ENCODE results near the gene AQP10. TPM values are rescaled to one million over a fixed set of nuclear protein-coding genes. Genes with fewer than 3 reads are reported as not detected.
A peak's percentile ranks its signal among the peaks of the same experiment; 100 is the strongest.

The AQP10 gene
- total and polyA plus RNA-seq, 4 experiments from 2014 or later = not detected

DNA sequence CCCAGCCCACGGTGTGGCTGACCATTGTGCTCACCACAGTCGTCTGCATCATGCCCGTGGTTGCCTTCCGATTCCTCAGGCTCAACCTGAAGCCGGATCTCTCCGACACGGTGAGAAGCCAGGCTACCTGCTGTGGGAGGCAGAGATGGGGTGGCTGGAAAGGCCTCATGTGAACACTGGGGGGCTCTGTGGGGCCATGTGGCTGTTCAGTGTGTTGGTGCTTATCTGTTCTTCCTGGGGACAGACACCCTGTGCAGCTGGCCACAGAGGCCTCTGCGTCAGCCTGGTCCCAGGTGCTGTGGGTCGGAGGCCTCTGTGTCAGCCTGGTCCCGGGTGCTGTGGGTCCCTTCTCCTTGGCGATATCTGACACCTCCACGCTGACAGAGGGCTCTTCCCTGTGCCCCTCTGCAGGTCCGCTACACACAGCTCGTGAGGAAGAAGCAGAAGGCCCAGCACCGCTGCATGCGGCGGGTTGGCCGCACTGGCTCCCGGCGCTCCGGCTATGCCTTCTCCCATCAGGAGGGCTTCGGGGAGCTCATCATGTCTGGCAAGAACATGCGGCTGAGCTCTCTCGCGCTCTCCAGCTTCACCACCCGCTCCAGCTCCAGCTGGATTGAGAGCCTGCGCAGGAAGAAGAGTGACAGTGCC is 27.7 kb downstream of the AQP10 start:
- intact Hi-C loops (cut with micrococcal nuclease) = no loop called here
- no peaks in the 10 kb centered on the region for H3K27me3 Mint-ChIP-seq
- H3K4me1 Mint-ChIP-seq = peaks cover 48 to 91% (median 66%) of the 10 kb centered on the region in 4 donors
- Histone ChIP-seq H3K27ac (ENCODE audit: low read depth, low read length) (no peak overlapping the region), H3K9me3 (ENCODE audit: control insufficient read depth in 1 of 2, low read length in 2 of 2) (no peaks in the 10 kb centered on the region), H3K36me3 (ENCODE audit: insufficient read depth, low read length) (peaks cover 59% of the 10 kb centered on the region), H3K27me3 (ENCODE audit: insufficient read depth, low read length) (no peaks in the 10 kb centered on the region), H3K4me3 (ENCODE audit: low read length in 2 of 2) (no peak overlapping the region), H3K4me1 (ENCODE audit: insufficient read depth, low read length) (peaks cover 90% of the 10 kb centered on the region)
- ChIA-PET POLR2A (ENCODE audit: partially characterized antibody) (interaction anchor here (0.5 to 23.5 kb wide), 5 partner anchors 19 to 97 kb away, joined by 3 to 728 read pairs (median 4); partner anchors contain the start of genes ATP8B2 and IL6R), CTCF (ENCODE audit: partially characterized antibody) (interaction anchor here (0.6 to 20.2 kb wide), 2 partner anchors 18 to 72 kb away, joined by 3 to 543 read pairs; partner anchors contain the start of gene ATP8B2)
- peaks cover 54 to 63% of the 10 kb centered on the region in 2 donors for H3K36me3 Mint-ChIP-seq
- peak overlapping the region in 1 of 8 donors; percentile 27 for H3K4me3 Mint-ChIP-seq
- H3K27ac Mint-ChIP-seq = peak overlapping the region in 4 of 7 donors; percentile 5 to 84 (median 60)
- peak in 1 of 5 donors; percentile 17 for DNase-seq
- peaks cover 0 to 2% (median 0%) of the 10 kb centered on the region in 8 donors for H3K9me3 Mint-ChIP-seq

DNA sequence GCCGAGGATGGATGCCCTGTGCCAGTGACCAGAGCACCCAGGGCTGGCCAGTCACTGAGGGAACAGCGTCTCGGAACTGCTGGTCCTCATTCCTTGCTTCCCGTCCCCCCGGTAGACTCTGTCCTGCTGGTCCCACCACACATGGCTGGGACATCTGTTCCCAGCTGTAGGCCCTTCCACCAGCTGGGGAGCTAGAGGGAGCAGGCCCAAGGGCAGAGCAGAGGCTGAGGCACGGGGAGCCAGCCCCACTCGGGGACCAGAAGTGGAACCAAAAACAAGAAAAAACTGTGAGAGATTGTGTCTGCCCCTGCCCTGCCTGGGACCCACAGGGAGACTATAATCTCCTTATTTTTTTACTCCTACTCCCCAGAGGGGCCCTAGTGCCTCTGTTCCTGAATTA is 28.2 kb downstream of the AQP10 start:
- H3K4me3 Mint-ChIP-seq = peak overlapping the region in 3 of 8 donors; percentile 7 to 47 (median 33)
- Histone ChIP-seq H3K4me3 (ENCODE audit: low read length in 2 of 2) (no peak overlapping the region), H3K27me3 (ENCODE audit: insufficient read depth, low read length) (no peaks in the 10 kb centered on the region), H3K27ac (ENCODE audit: low read depth, low read length) (no peak overlapping the region), H3K9me3 (ENCODE audit: control insufficient read depth in 1 of 2, low read length in 2 of 2) (no peaks in the 10 kb centered on the region), H3K36me3 (ENCODE audit: insufficient read depth, low read length) (peaks cover 53% of the 10 kb centered on the region), H3K4me1 (ENCODE audit: insufficient read depth, low read length) (peaks cover 90% of the 10 kb centered on the region)
- intact Hi-C loops (cut with micrococcal nuclease) = no loop called here
- POLR2A ChIA-PET (ENCODE audit: partially characterized antibody) = interaction anchor here (1.0 to 23.5 kb wide), 4 partner anchors 10 to 56 kb away, joined by 3 to 728 read pairs (median 50); partner anchors contain the start of genes ATP8B2 and IL6R
- no peaks in the 10 kb centered on the region for H3K27me3 Mint-ChIP-seq
- CTCF ChIA-PET (ENCODE audit: partially characterized antibody) = interaction anchor here (1.2 to 20.2 kb wide), 2 partner anchors 19 to 150 kb away, joined by 4 to 543 read pairs; partner anchors contain the start of gene ATP8B2
- peaks cover 49 to 58% of the 10 kb centered on the region in 2 donors for H3K36me3 Mint-ChIP-seq
- peaks cover 0 to 2% (median 0%) of the 10 kb centered on the region in 8 donors for H3K9me3 Mint-ChIP-seq
- peak in 1 of 5 donors; percentile 8 for DNase-seq
- H3K27ac Mint-ChIP-seq = peak overlapping the region in 4 of 7 donors; percentile 58 to 96 (median 88)
- peaks cover 49 to 91% (median 66%) of the 10 kb centered on the region in 4 donors for H3K4me1 Mint-ChIP-seq

DNA sequence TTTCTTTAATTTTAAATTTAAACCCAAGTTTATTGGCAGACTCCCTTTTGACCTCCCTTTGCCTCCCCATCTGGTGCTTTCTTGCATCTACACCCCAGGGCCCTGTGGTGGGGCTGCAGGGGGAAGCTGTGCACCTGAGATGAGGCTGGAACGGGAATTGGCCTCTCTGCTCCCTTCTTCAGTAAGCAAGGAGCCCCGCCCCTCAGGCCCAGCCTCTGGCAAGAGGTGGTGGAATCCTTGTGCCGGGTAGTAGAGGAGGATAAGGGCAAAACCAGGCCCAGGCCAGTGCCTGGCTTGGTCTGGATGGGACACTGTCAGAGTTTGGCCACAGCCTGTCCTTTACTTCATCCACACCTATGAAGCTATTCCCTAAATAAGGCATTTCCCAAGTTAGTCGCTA is 29.5 kb downstream of the AQP10 start:
- H3K27ac Mint-ChIP-seq = peak overlapping the region in 4 of 7 donors; percentile 20 to 70 (median 52)
- Histone ChIP-seq H3K27me3 (ENCODE audit: insufficient read depth, low read length) (no peaks in the 10 kb centered on the region), H3K4me3 (ENCODE audit: low read length in 2 of 2) (no peak overlapping the region), H3K9me3 (ENCODE audit: control insufficient read depth in 1 of 2, low read length in 2 of 2) (no peaks in the 10 kb centered on the region), H3K27ac (ENCODE audit: low read depth, low read length) (no peak overlapping the region), H3K36me3 (ENCODE audit: insufficient read depth, low read length) (peaks cover 40% of the 10 kb centered on the region), H3K4me1 (ENCODE audit: insufficient read depth, low read length) (peaks cover 78% of the 10 kb centered on the region)
- peaks cover 40 to 85% (median 60%) of the 10 kb centered on the region in 4 donors for H3K4me1 Mint-ChIP-seq
- H3K9me3 Mint-ChIP-seq = peaks cover 0 to 2% (median 0%) of the 10 kb centered on the region in 8 donors
- ChIA-PET POLR2A (ENCODE audit: partially characterized antibody) (interaction anchor here (1.3 to 23.5 kb wide), 9 partner anchors 8 to 113 kb away, joined by 4 to 728 read pairs (median 6); partner anchors contain the start of genes ATP8B2 and IL6R), CTCF (ENCODE audit: partially characterized antibody) (interaction anchor here (1.2 to 20.2 kb wide), 6 partner anchors 20 to 151 kb away, joined by 3 to 543 read pairs (median 4); partner anchors contain the start of gene ATP8B2)
- peak in 1 of 5 donors; percentile 42 for DNase-seq
- H3K4me3 Mint-ChIP-seq = peak overlapping the region in 1 of 8 donors; percentile 10
- intact Hi-C loops (cut with micrococcal nuclease) = no loop called here
- H3K27me3 Mint-ChIP-seq = no peaks in the 10 kb centered on the region
- peaks cover 37 to 47% of the 10 kb centered on the region in 2 donors for H3K36me3 Mint-ChIP-seq

- H3K27me3 Mint-ChIP-seq = no peaks in the 10 kb centered on the region
- no peak overlapping the region for H3K4me3 ChIP-seq (ENCODE audit: low read length in 2 of 2)
- POLR2A ChIA-PET (ENCODE audit: partially characterized antibody) = interaction anchor here (0.7 to 23.5 kb wide), 15 partner anchors 9 to 112 kb away, joined by 3 to 728 read pairs (median 5); partner anchors contain the start of genes ATP8B2 and IL6R
- H3K4me1 ChIP-seq (ENCODE audit: insufficient read depth, low read length) = peaks cover 66% of the 10 kb centered on the region
- H3K9me3 Mint-ChIP-seq = peaks cover 0 to 2% (median 0%) of the 10 kb centered on the region in 8 donors
- H3K27ac ChIP-seq (ENCODE audit: low read depth, low read length) = no peak overlapping the region
- H3K27ac Mint-ChIP-seq = peak overlapping the region; percentile 28 to 92 (median 76)
- H3K36me3 ChIP-seq (ENCODE audit: insufficient read depth, low read length) = peaks cover 29% of the 10 kb centered on the region
- peaks cover 26 to 37% of the 10 kb centered on the region in 2 donors for H3K36me3 Mint-ChIP-seq
- H3K4me1 Mint-ChIP-seq = peaks cover 36 to 74% (median 52%) of the 10 kb centered on the region in 4 donors
- peak overlapping the region in 5 of 8 donors; percentile 48 to 94 (median 60) for H3K4me3 Mint-ChIP-seq
- CTCF ChIA-PET (ENCODE audit: partially characterized antibody) = interaction anchor here (0.7 to 20.2 kb wide), 12 partner anchors 9 to 155 kb away, joined by 3 to 543 read pairs (median 5); partner anchors contain the start of genes ATP8B2 and HAX1
- no peaks in the 10 kb centered on the region for H3K27me3 ChIP-seq (ENCODE audit: insufficient read depth, low read length)
- no peaks in the 10 kb centered on the region for H3K9me3 ChIP-seq (ENCODE audit: control insufficient read depth in 1 of 2, low read length in 2 of 2)
- intact Hi-C loops (cut with micrococcal nuclease) = loop anchor here (2.0 kb wide), 3 partner anchors 27 to 79 kb away; partner anchors contain the start of genes ATP8B2 and HAX1
- peak in 1 of 5 donors; percentile 19 for DNase-seq
These were observed 30.6 kb downstream of the AQP10 start for GRCh38 chr1:154351363-154352068.

GRCh38 chr1:154352245-154352580 is 31.3 kb downstream of the AQP10 start:
- H3K9me3 Mint-ChIP-seq = peaks cover 0 to 2% (median 0%) of the 10 kb centered on the region in 8 donors
- ChIA-PET POLR2A (ENCODE audit: partially characterized antibody) (interaction anchor here (0.6 to 23.5 kb wide), 14 partner anchors 10 to 132 kb away, joined by 3 to 728 read pairs (median 6); partner anchors contain the start of genes ATP8B2, IL6R and UBAP2L), CTCF (ENCODE audit: partially characterized antibody) (interaction anchor here (0.8 to 20.2 kb wide), 18 partner anchors 8 to 527 kb away, joined by 3 to 543 read pairs (median 5); partner anchors contain the start of gene ATP8B2)
- DNase-seq = peak in 1 of 5 donors; percentile 22
- H3K4me1 Mint-ChIP-seq = peaks cover 33 to 67% (median 48%) of the 10 kb centered on the region in 4 donors
- Histone ChIP-seq H3K9me3 (ENCODE audit: control insufficient read depth in 1 of 2, low read length in 2 of 2) (no peaks in the 10 kb centered on the region), H3K27me3 (ENCODE audit: insufficient read depth, low read length) (no peaks in the 10 kb centered on the region), H3K4me1 (ENCODE audit: insufficient read depth, low read length) (peaks cover 59% of the 10 kb centered on the region), H3K36me3 (ENCODE audit: insufficient read depth, low read length) (peaks cover 25% of the 10 kb centered on the region), H3K27ac (ENCODE audit: low read depth, low read length) (peak overlapping the region; percentile 51), H3K4me3 (ENCODE audit: low read length in 2 of 2) (peak overlapping the region; percentile 69 to 77)
- intact Hi-C loops (cut with micrococcal nuclease) = loop anchor here (2.0 kb wide), 3 partner anchors 27 to 79 kb away; partner anchors contain the start of genes ATP8B2 and HAX1
- peaks cover 21 to 33% of the 10 kb centered on the region in 2 donors for H3K36me3 Mint-ChIP-seq
- H3K4me3 Mint-ChIP-seq = peak overlapping the region; percentile 84 to 95 (median 92)
- no peaks in the 10 kb centered on the region for H3K27me3 Mint-ChIP-seq
- peak overlapping the region; percentile 38 to 96 (median 90) for H3K27ac Mint-ChIP-seq

DNA sequence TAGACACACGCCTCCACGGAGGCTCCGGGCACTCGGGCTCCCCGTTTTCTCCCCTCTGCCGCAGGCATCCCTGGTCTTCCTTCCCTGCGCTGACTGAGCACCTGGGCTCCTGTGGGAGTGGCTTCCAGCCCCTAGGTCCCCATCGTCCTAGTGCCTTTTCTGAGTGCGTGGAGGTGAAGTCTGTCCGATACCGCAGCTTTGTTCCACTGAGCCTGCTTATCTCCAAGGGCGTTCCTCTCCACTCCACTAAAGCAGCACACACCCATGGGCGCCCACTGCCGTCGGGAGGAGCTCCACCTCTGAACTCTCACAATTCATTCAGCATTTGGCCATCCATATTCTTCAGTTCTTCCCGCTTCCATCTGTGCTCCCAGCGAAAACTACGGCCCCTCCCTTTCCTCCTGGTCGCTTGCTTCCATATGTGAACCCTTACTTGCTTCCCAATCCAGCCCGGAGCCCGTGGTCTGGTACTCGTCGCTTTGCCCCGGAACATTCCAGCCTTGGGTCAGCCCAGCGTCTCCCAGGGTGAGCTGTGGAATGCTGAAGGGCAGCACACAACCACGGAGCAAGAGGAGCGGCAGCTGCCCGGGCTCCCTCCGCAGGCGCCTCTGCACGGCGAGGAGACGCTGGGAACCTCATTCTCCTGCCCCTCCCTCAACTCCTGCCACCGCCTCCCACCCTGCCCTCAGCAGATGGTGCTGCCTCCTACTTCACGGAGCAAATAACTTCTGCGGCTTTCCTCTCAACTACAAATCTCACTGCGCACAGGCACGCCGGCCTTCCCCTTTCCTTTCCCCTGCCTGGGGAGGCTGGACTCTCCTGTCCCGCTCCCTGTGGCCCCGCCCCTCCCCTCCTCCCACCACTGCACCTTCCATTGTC is 31.9 kb downstream of the AQP10 start:
- Histone ChIP-seq H3K4me1 (ENCODE audit: insufficient read depth, low read length) (peaks cover 54% of the 10 kb centered on the region), H3K27ac (ENCODE audit: low read depth, low read length) (peak overlapping the region; percentile 51), H3K36me3 (ENCODE audit: insufficient read depth, low read length) (peaks cover 20% of the 10 kb centered on the region), H3K27me3 (ENCODE audit: insufficient read depth, low read length) (no peaks in the 10 kb centered on the region), H3K4me3 (ENCODE audit: low read length in 2 of 2) (peak overlapping the region; percentile 69 to 77), H3K9me3 (ENCODE audit: control insufficient read depth in 1 of 2, low read length in 2 of 2) (no peaks in the 10 kb centered on the region)
- ChIA-PET POLR2A (ENCODE audit: partially characterized antibody) (interaction anchor here (0.6 to 23.5 kb wide), 15 partner anchors 10 to 132 kb away, joined by 3 to 728 read pairs (median 5); partner anchors contain the start of genes ATP8B2, IL6R and UBAP2L), CTCF (ENCODE audit: partially characterized antibody) (interaction anchor here (0.8 to 20.2 kb wide), 26 partner anchors 9 to 526 kb away, joined by 3 to 543 read pairs (median 5); partner anchors contain the start of gene ATP8B2)
- no peaks in the 10 kb centered on the region for H3K27me3 Mint-ChIP-seq
- peaks cover 30 to 61% (median 44%) of the 10 kb centered on the region in 4 donors for H3K4me1 Mint-ChIP-seq
- peak; percentile 44 to 68 (median 48) for DNase-seq
- H3K4me3 Mint-ChIP-seq = peak overlapping the region; percentile 84 to 95 (median 92)
- peaks cover 16 to 27% of the 10 kb centered on the region in 2 donors for H3K36me3 Mint-ChIP-seq
- intact Hi-C loops (cut with micrococcal nuclease) = loop anchor here (1.0 to 2.0 kb wide), 5 partner anchors 28 to 125 kb away; partner anchors contain the start of genes ATP8B2 and HAX1
- H3K27ac Mint-ChIP-seq = peak overlapping the region; percentile 38 to 96 (median 90)
- peaks cover 0 to 2% (median 0%) of the 10 kb centered on the region in 8 donors for H3K9me3 Mint-ChIP-seq
